ENCODE measurements around the gene PLB1.

DNA sequence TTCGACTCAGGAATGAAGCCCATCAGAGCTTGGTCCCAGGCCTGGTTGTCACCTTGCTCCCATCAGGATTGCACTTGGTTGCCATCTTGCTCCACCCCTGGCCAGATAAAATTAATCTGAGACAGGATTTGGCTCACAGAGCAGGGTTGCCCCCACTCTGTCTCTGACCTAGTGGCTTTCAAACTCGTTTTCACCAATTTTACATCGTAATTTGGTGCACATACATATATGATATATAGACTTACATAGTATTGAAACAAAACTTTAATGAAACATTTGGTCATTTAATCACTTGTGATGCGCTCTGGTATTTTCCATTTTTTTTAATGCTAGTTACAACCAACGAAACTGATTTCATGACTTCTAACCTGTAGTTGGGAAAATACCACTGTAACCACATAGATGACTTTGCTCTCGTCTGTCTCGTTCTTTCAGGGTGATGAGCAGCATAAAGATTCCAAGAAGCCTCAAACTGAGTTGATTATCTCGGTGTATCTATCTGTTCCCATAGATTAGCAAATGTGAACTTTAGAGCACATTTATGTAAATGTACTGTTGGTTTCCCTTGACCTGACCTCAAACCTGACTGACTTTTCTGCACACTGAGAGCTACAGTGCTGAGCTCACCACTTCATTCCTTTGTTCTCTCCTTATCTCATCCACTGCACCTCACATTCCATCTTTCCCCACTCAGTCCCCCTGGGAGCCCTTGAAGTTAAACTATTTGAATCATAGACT is 30.5 kb upstream of the PLB1 start:
- TF ChIP-seq, protein P1, sequence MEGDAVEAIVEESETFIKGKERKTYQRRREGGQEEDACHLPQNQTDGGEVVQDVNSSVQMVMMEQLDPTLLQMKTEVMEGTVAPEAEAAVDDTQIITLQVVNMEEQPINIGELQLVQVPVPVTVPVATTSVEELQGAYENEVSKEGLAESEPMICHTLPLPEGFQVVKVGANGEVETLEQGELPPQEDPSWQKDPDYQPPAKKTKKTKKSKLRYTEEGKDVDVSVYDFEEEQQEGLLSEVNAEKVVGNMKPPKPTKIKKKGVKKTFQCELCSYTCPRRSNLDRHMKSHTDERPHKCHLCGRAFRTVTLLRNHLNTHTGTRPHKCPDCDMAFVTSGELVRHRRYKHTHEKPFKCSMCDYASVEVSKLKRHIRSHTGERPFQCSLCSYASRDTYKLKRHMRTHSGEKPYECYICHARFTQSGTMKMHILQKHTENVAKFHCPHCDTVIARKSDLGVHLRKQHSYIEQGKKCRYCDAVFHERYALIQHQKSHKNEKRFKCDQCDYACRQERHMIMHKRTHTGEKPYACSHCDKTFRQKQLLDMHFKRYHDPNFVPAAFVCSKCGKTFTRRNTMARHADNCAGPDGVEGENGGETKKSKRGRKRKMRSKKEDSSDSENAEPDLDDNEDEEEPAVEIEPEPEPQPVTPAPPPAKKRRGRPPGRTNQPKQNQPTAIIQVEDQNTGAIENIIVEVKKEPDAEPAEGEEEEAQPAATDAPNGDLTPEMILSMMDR (IDR thresholded peaks at IDR 0.05; ENCODE audit: insufficient read depth, low read length): no peak
- TF ChIP-seq POLR2AphosphoS5 (IDR thresholded peaks at IDR 0.05; ENCODE audit: low read depth) (no peak), SPI1 (IDR thresholded peaks at IDR 0.05; ENCODE audit: borderline replicate concordance, low read depth) (no peak)
- TF ChIP-seq, protein P2, sequence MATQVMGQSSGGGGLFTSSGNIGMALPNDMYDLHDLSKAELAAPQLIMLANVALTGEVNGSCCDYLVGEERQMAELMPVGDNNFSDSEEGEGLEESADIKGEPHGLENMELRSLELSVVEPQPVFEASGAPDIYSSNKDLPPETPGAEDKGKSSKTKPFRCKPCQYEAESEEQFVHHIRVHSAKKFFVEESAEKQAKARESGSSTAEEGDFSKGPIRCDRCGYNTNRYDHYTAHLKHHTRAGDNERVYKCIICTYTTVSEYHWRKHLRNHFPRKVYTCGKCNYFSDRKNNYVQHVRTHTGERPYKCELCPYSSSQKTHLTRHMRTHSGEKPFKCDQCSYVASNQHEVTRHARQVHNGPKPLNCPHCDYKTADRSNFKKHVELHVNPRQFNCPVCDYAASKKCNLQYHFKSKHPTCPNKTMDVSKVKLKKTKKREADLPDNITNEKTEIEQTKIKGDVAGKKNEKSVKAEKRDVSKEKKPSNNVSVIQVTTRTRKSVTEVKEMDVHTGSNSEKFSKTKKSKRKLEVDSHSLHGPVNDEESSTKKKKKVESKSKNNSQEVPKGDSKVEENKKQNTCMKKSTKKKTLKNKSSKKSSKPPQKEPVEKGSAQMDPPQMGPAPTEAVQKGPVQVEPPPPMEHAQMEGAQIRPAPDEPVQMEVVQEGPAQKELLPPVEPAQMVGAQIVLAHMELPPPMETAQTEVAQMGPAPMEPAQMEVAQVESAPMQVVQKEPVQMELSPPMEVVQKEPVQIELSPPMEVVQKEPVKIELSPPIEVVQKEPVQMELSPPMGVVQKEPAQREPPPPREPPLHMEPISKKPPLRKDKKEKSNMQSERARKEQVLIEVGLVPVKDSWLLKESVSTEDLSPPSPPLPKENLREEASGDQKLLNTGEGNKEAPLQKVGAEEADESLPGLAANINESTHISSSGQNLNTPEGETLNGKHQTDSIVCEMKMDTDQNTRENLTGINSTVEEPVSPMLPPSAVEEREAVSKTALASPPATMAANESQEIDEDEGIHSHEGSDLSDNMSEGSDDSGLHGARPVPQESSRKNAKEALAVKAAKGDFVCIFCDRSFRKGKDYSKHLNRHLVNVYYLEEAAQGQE (IDR thresholded peaks at IDR 0.05; ENCODE audit: insufficient replicate concordance, low read depth): no peak
